ENCODE results near the gene ATP5F1D.

DNA sequence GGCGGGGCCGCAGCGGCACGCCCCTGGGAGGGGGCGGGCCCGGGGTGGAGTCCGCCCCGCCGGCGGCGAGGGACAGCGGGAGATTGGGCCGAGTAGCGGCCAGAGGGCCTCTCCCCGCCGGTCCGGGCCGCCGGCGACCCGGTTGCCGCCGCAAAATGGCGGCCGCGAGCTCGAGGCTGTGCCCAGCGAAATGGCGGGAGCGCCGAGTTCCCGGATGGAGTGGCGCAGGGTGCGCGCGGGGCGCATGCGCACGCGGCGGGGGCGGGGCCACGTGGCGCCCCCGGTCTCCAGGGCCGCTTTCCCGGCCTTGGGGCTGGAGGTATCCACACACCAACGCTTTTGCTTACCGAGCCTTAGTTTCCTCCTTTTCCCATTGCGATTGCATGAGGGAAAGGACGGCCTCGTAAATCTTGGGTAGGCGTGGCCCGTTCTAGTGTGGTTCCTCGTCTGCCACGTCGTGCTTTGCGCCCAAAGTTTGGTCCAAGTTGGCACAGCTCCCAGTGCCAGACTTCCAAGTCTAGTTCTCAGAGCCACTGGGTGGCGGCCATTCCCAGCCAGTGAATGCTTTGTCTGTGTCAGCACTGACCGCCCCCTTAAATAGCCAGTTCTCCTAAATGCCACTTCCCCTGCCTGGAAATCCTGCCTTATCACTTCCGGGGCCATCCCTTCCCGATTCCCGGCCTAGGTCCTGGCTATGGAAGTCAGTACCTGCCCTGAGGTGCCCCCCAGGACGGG, 28.1 kb downstream of the ATP5F1D start:
- TF ChIP-seq, protein P1, sequence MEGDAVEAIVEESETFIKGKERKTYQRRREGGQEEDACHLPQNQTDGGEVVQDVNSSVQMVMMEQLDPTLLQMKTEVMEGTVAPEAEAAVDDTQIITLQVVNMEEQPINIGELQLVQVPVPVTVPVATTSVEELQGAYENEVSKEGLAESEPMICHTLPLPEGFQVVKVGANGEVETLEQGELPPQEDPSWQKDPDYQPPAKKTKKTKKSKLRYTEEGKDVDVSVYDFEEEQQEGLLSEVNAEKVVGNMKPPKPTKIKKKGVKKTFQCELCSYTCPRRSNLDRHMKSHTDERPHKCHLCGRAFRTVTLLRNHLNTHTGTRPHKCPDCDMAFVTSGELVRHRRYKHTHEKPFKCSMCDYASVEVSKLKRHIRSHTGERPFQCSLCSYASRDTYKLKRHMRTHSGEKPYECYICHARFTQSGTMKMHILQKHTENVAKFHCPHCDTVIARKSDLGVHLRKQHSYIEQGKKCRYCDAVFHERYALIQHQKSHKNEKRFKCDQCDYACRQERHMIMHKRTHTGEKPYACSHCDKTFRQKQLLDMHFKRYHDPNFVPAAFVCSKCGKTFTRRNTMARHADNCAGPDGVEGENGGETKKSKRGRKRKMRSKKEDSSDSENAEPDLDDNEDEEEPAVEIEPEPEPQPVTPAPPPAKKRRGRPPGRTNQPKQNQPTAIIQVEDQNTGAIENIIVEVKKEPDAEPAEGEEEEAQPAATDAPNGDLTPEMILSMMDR (IDR thresholded peaks at IDR 0.05): peak in 1 of 3 donors; percentile 19
- peak; percentile 43 for TF ChIP-seq POLR2A (IDR thresholded peaks at IDR 0.05)
- TF ChIP-seq EP300 (IDR thresholded peaks at IDR 0.05): peak; percentile 39
